ENCODE data around the gene ARID5B. TPM values are rescaled to one million over a fixed set of nuclear protein-coding genes. Genes with fewer than 3 reads are reported as not detected.

The ARID5B gene
- total RNA-seq, 1 donor = 94.1 TPM

DNA sequence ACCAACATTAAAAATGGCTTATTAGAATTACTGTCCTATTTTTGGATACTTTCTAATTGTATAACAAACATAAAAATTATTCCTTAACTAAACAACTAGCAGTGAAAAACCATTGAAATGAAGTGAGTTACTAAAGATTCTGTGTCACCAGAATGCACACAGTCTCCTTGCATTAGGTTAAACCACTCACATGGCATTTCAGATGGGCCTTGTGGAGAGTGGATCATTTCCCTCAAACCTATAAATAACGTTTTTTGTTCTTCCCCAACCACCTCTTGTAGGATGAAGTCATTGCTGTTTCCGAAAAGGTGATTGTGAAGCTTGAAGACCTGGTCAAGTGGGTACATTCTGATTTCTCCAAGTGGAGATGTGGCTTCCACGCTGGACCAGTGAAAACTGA lies 38.4 kb downstream of the ARID5B start:
- peak overlapping the region; percentile 83 for H3K27ac ChIP-seq (ENCODE audit: low read depth, low read length)
- no peaks in the 10 kb centered on the region for H3K27me3 ChIP-seq (ENCODE audit: insufficient read depth, low read length)
- TF ChIP-seq, protein P1, sequence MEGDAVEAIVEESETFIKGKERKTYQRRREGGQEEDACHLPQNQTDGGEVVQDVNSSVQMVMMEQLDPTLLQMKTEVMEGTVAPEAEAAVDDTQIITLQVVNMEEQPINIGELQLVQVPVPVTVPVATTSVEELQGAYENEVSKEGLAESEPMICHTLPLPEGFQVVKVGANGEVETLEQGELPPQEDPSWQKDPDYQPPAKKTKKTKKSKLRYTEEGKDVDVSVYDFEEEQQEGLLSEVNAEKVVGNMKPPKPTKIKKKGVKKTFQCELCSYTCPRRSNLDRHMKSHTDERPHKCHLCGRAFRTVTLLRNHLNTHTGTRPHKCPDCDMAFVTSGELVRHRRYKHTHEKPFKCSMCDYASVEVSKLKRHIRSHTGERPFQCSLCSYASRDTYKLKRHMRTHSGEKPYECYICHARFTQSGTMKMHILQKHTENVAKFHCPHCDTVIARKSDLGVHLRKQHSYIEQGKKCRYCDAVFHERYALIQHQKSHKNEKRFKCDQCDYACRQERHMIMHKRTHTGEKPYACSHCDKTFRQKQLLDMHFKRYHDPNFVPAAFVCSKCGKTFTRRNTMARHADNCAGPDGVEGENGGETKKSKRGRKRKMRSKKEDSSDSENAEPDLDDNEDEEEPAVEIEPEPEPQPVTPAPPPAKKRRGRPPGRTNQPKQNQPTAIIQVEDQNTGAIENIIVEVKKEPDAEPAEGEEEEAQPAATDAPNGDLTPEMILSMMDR (IDR thresholded peaks at IDR 0.05; ENCODE audit: extremely low read depth, low read depth, low read length) = no peak
- H3K4me1 ChIP-seq (ENCODE audit: insufficient read depth, low read length) = peaks cover 73% of the 10 kb centered on the region
- DNase-seq (ENCODE audit: insufficient read length, low spot score, missing footprints) = peak; percentile 26
- H3K79me2 ChIP-seq (ENCODE audit: insufficient read depth, low read length) = peaks cover 34% of the 10 kb centered on the region
- H3K36me3 ChIP-seq (ENCODE audit: insufficient read depth, low read length) = peaks cover 14% of the 10 kb centered on the region
- H3K9me3 ChIP-seq (ENCODE audit: low read depth, low read length) = no peaks in the 10 kb centered on the region
- no peak overlapping the region for H2AFZ ChIP-seq (ENCODE audit: low read length)
- H4K20me1 ChIP-seq (ENCODE audit: insufficient read depth, low read length) = no peaks in the 10 kb centered on the region
- no peak overlapping the region for H3K4me3 ChIP-seq (ENCODE audit: insufficient read depth, low read length)
- H3K4me2 ChIP-seq (ENCODE audit: insufficient read depth, low read length) = peak overlapping the region; percentile 86

DNA sequence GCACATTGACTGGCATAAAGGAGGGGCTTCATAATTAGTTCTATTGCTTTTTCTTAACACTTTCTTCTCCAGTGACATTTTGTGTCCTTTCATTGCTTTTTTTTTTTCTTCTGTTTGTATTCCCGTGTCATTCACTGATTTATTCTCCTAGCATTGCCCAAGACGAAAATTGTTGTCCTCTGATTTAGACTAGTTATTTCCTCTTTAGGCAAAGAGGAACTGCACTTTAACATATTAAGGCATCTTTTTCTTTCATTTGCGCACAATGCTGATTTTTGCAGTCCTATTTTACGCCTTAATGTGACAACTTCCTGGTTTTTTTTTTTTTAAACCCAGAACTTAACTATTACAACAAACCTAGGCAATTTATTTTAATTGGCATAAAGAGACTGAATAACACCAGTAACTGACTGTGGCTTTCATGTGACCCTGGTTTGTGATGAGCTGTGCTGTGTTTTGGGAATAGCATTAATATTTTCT lies 39.7 kb downstream of the ARID5B start:
- no peaks in the 10 kb centered on the region for H4K20me1 ChIP-seq (ENCODE audit: insufficient read depth, low read length)
- H3K27ac ChIP-seq (ENCODE audit: low read depth, low read length) = peak overlapping the region; percentile 13
- H3K79me2 ChIP-seq (ENCODE audit: insufficient read depth, low read length) = peaks cover 25% of the 10 kb centered on the region
- DNase-seq (ENCODE audit: insufficient read length, low spot score, missing footprints) = no peak
- peaks cover 74% of the 10 kb centered on the region for H3K4me1 ChIP-seq (ENCODE audit: insufficient read depth, low read length)
- no peak overlapping the region for H2AFZ ChIP-seq (ENCODE audit: low read length)
- H3K9me3 ChIP-seq (ENCODE audit: low read depth, low read length) = no peaks in the 10 kb centered on the region
- H3K4me2 ChIP-seq (ENCODE audit: insufficient read depth, low read length) = no peak overlapping the region
- TF ChIP-seq, protein P1 (IDR thresholded peaks at IDR 0.05; ENCODE audit: extremely low read depth, low read depth, low read length) = no peak
- peaks cover 14% of the 10 kb centered on the region for H3K36me3 ChIP-seq (ENCODE audit: insufficient read depth, low read length)
- no peak overlapping the region for H3K4me3 ChIP-seq (ENCODE audit: insufficient read depth, low read length)
- no peaks in the 10 kb centered on the region for H3K27me3 ChIP-seq (ENCODE audit: insufficient read depth, low read length)

DNA sequence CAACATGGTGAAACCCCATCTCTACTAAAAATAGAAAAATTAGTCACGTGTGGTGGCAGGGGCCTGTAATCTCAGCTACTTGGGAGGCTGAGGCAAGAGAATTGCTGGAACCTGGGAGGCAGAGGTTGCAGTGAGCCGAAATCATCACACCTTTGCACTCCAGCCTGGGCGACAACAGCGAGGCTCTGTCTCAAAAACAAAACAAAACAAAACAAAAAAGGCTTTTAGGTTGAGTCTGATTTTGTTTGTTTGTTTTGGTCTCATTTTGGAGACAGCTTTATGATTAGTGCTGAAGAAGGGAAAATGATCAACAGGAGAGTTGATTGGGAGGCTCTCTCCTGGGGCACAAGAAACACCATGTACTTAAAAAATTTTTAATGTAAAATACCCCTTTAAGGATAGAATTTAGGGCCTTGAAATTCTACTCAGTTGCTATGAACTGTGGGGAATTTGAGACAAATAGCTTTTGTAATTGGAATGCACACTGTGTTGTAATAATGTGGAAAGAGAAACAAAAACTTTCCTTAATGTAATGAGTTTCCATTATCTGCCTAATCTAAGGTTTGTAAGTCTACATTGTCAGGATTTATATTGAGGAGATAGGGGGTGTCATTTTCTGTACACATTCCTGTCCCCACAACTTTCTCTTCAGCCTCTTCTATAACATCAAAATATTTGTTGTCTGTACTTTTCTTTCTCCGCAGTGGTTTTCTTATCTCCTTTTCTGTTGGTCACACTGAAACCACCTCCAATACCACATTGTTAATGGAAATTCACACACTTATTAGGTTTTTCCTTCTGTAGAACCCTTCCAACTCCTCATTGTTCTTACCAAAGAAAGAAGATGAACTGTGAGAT lies 41.3 kb downstream of the ARID5B start:
- Histone ChIP-seq H3K9me3 (ENCODE audit: low read depth, low read length) (no peaks in the 10 kb centered on the region), H3K27ac (ENCODE audit: low read depth, low read length) (peak overlapping the region; percentile 70), H3K36me3 (ENCODE audit: insufficient read depth, low read length) (peaks cover 24% of the 10 kb centered on the region), H3K4me1 (ENCODE audit: insufficient read depth, low read length) (peaks cover 64% of the 10 kb centered on the region), H3K79me2 (ENCODE audit: insufficient read depth, low read length) (peaks cover 24% of the 10 kb centered on the region), H2AFZ (ENCODE audit: low read length) (no peak overlapping the region), H3K4me2 (ENCODE audit: insufficient read depth, low read length) (peak overlapping the region; percentile 75), H4K20me1 (ENCODE audit: insufficient read depth, low read length) (no peaks in the 10 kb centered on the region), H3K27me3 (ENCODE audit: insufficient read depth, low read length) (no peaks in the 10 kb centered on the region), H3K4me3 (ENCODE audit: insufficient read depth, low read length) (peak overlapping the region; percentile 35)
- no peak for DNase-seq (ENCODE audit: insufficient read length, low spot score, missing footprints)
- TF ChIP-seq, protein P1 (IDR thresholded peaks at IDR 0.05; ENCODE audit: extremely low read depth, low read depth, low read length) = no peak

DNA sequence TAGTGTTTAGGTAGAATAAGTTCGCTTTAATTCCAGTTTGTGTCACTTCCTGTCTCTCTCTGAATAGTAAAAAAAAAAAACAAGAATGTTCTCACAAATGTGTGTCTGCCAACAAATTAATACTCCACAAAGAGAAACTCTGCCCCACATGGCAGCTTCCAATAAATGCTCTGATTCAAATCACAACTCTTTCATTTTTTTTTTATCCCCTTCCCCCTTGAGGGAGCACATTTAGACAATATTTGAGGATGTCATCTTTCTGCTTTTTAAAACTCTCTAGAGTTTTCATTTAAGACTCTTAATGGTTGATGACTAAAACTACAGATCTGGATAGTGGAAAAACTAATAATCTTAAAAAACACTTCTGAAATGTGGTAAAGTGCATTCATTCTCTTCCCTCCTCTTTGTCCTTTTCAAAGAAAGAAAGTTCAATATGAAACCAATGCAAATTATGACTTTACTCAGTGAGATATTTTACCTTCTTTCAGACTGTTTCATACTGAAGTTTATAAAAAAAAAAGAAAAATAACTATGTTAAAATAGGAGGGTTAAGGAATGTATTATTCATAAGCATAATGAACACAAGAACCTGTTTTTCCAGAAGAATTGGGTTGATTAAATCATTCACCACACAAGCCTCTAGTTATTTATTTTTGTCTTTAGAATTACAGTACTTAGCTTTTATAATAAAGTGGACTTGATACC lies 42.3 kb downstream of the ARID5B start:
- Histone ChIP-seq H3K79me2 (ENCODE audit: insufficient read depth, low read length) (peaks cover 20% of the 10 kb centered on the region), H2AFZ (ENCODE audit: low read length) (no peak overlapping the region), H3K4me3 (ENCODE audit: insufficient read depth, low read length) (no peak overlapping the region), H4K20me1 (ENCODE audit: insufficient read depth, low read length) (no peaks in the 10 kb centered on the region), H3K9me3 (ENCODE audit: low read depth, low read length) (no peaks in the 10 kb centered on the region), H3K36me3 (ENCODE audit: insufficient read depth, low read length) (peaks cover 31% of the 10 kb centered on the region), H3K27me3 (ENCODE audit: insufficient read depth, low read length) (no peaks in the 10 kb centered on the region), H3K4me1 (ENCODE audit: insufficient read depth, low read length) (peaks cover 54% of the 10 kb centered on the region), H3K27ac (ENCODE audit: low read depth, low read length) (peak overlapping the region; percentile 70), H3K4me2 (ENCODE audit: insufficient read depth, low read length) (peak overlapping the region; percentile 75)
- TF ChIP-seq, protein P1 (IDR thresholded peaks at IDR 0.05; ENCODE audit: extremely low read depth, low read depth, low read length) = peak; percentile 29
- DNase-seq (ENCODE audit: insufficient read length, low spot score, missing footprints) = no peak
